H1 (cell line): ENCODE results near the gene CLCF1. TPM values are rescaled to one million over a fixed set of nuclear protein-coding genes. Genes with fewer than 3 reads are reported as not detected.

Experiments
- CTCF ChIA-PET: fragments of 300-600 bp; sonication (Branson Sonifier 250); formaldehyde crosslinking; loops from one replicate; lab custom pipeline; 2021; ENCODE audit not compliant: partially characterized antibody; lab: Charles Lee
- POLR2A ChIA-PET: fragments of 300-600 bp; sonication (Branson Sonifier 250); formaldehyde crosslinking; loops from one replicate; lab custom pipeline; 2021; ENCODE audit warnings: inconsistent platforms; ENCODE audit not compliant: partially characterized antibody; lab: Charles Lee
- DNase-seq, 2 experiments: peaks; one replicate each; pipeline versions ENCODE4 v3.0.0 to v3.0.0-alpha.2; 2010 to 2022; ENCODE audit warnings: low spot score in 2 of 2, low read depth in 1 of 2, mixed read lengths in 1 of 2
- FAIRE-seq: peaks from 2 replicates; lab custom pipeline; 2011; peaks lifted over from hg19 to GRCh38; lab: Jason Lieb, UNC
- H2AFZ ChIP-seq: 2 replicates; pipeline ENCODE4 v1.8.1; 2012; ENCODE audit warnings: low read length, inconsistent platforms
- H2AK5ac ChIP-seq: 2 replicates; pipeline ENCODE4 v1.6.1; 2013; ENCODE audit warnings: low read depth, low read length
- H2BK120ac ChIP-seq: replicated peaks from 2 replicates; pipeline ENCODE3; 2013; ENCODE audit warnings: low read depth, low read length, inconsistent platforms
- H2BK12ac ChIP-seq: 2 replicates; pipeline ENCODE4 v1.6.1; 2013; ENCODE audit warnings: low read depth, low read length
- H2BK15ac ChIP-seq: 2 replicates; pipeline ENCODE4 v1.6.1; 2013; ENCODE audit warnings: low read length
- H2BK20ac ChIP-seq: 2 replicates; pipeline ENCODE4 v1.6.1; 2013; ENCODE audit warnings: low read length
- H2BK5ac ChIP-seq: 2 replicates; pipeline ENCODE4 v1.6.1; 2013; ENCODE audit warnings: low read depth, low read length
- H3K14ac ChIP-seq: 2 replicates; pipeline ENCODE4 v1.6.1; 2013; ENCODE audit warnings: inconsistent platforms; ENCODE audit not compliant: insufficient read length
- H3K18ac ChIP-seq: 2 replicates; pipeline ENCODE4 v1.6.1; 2013; ENCODE audit warnings: low read length; ENCODE audit errors: extremely low read depth
- H3K23ac ChIP-seq: 2 replicates; pipeline ENCODE4 v1.6.1; 2013; ENCODE audit warnings: inconsistent platforms; ENCODE audit not compliant: insufficient read length
- H3K23me2 ChIP-seq: 2 replicates; pipeline ENCODE4 v1.6.1; 2013; ENCODE audit warnings: low read depth, low read length
- H3K27ac ChIP-seq: 2 replicates; pipeline ENCODE4 v1.6.1; 2011; ENCODE audit warnings: low read depth, low read length, inconsistent platforms
- H3K27me3 ChIP-seq, 4 experiments: replicated peaks in 1 of 4; 1 replicate in 1 of 4; 2 replicates in 3 of 4; pipeline versions ENCODE4 v1.6.1 to v1.8.1; 2011 to 2013; ENCODE audit warnings: low read length in 3 of 4, mild to moderate bottlenecking in 3 of 4, inconsistent platforms in 2 of 4, mixed read lengths in 2 of 4, moderate library complexity in 1 of 4; ENCODE audit not compliant: control insufficient read depth in 3 of 4, insufficient read depth in 3 of 4; ENCODE audit errors: extremely low read depth in 1 of 4
- H3K36me3 ChIP-seq, 4 experiments: 2 replicates each; pipeline versions ENCODE4 v1.6.1 to v1.8.1; 2011 to 2013; ENCODE audit warnings: mild to moderate bottlenecking in 4 of 4, low read length in 3 of 4, moderate library complexity in 2 of 4, control low read depth in 1 of 4, inconsistent platforms in 1 of 4; ENCODE audit not compliant: insufficient read depth in 4 of 4, control insufficient read depth in 2 of 4
- H3K4ac ChIP-seq: replicated peaks from 2 replicates; pipeline ENCODE3; 2013; ENCODE audit warnings: low read length, low read depth, mixed read lengths, inconsistent platforms; ENCODE audit not compliant: insufficient read length
- H3K4me1 ChIP-seq, 4 experiments: replicated peaks in 1 of 4; 1 replicate in 1 of 4; 2 replicates in 3 of 4; pipeline versions ENCODE4 v1.6.1 to v1.8.1; 2011 to 2013; ENCODE audit warnings: low read length in 3 of 4, inconsistent platforms in 2 of 4, mixed read lengths in 1 of 4; ENCODE audit not compliant: insufficient read depth in 4 of 4, control insufficient read depth in 3 of 4
- H3K4me2 ChIP-seq, 2 experiments: 2 replicates each; pipeline versions ENCODE4 v1.6.1 to v1.8.1; 2011 to 2013; ENCODE audit warnings: low read depth in 2 of 2, low read length in 2 of 2, control low read depth in 1 of 2, inconsistent platforms in 1 of 2, mild to moderate bottlenecking in 1 of 2; ENCODE audit not compliant: insufficient read depth in 1 of 2
- H3K4me3 ChIP-seq, 4 experiments: fragments of 200-600, 300-600 bp in 1 of 4; sonication (generic), shearing (Covaris generic), sonication (Bioruptor Twin) in 1 of 4; 2 replicates each; pipeline versions ENCODE4 v1.5.1 to v1.8.1; 2011 to 2016; ENCODE audit warnings: low read length in 4 of 4, low read depth in 3 of 4, control low read depth in 2 of 4, inconsistent platforms in 2 of 4, mild to moderate bottlenecking in 2 of 4, mixed read lengths in 1 of 4, moderate library complexity in 1 of 4; ENCODE audit not compliant: insufficient read depth in 2 of 4; ENCODE audit errors: extremely low read depth in 1 of 4
- H3K56ac ChIP-seq: replicated peaks from 2 replicates; pipeline ENCODE3; 2013; ENCODE audit warnings: low read depth, mild to moderate bottlenecking, mixed read lengths, low read length, inconsistent platforms; ENCODE audit not compliant: insufficient read length
- H3K79me1 ChIP-seq: 2 replicates; pipeline ENCODE4 v1.6.1; 2013; ENCODE audit warnings: low read depth, low read length, control low read depth
- H3K79me2 ChIP-seq, 2 experiments: 2 replicates each; pipeline versions ENCODE4 v1.6.1 to v1.8.1; 2012 to 2013; ENCODE audit warnings: low read length in 2 of 2, mild to moderate bottlenecking in 2 of 2, inconsistent platforms in 1 of 2; ENCODE audit not compliant: insufficient read depth in 2 of 2, control insufficient read depth in 1 of 2
- H3K9ac ChIP-seq, 4 experiments: replicated peaks in 1 of 4; 1 replicate in 1 of 4; 2 replicates in 3 of 4; pipeline versions ENCODE4 v1.6.1 to v1.8.1; 2011 to 2013; ENCODE audit warnings: low read depth in 3 of 4, low read length in 3 of 4, control low read depth in 2 of 4, mild to moderate bottlenecking in 2 of 4, moderate library complexity in 2 of 4, inconsistent platforms in 1 of 4; ENCODE audit errors: extremely low read depth in 1 of 4
- H3K9me3 ChIP-seq, 2 experiments: 2 replicates each; pipeline versions ENCODE4 v1.6.1 to v1.8.1; 2012 to 2013; ENCODE audit warnings: mild to moderate bottlenecking in 2 of 2, moderate library complexity in 2 of 2, control low read depth in 1 of 2, inconsistent platforms in 1 of 2, low read depth in 1 of 2, low read length in 1 of 2, mixed read lengths in 1 of 2; ENCODE audit not compliant: insufficient read depth in 2 of 2
- H4K20me1 ChIP-seq, 2 experiments: replicated peaks in 1 of 2; 2 replicates each; pipeline versions ENCODE3 to v1.8.1; 2011 to 2013; ENCODE audit warnings: inconsistent platforms in 2 of 2, low read length in 2 of 2, mild to moderate bottlenecking in 1 of 2; ENCODE audit not compliant: insufficient read depth in 2 of 2, control insufficient read depth in 1 of 2
- H4K5ac ChIP-seq: 2 replicates; pipeline ENCODE4 v1.6.1; 2013; ENCODE audit warnings: low read length, low read depth, mixed read lengths, inconsistent platforms; ENCODE audit not compliant: insufficient read length
- H4K8ac ChIP-seq: 2 replicates; pipeline ENCODE4 v1.8.0; 2013; ENCODE audit warnings: mild to moderate bottlenecking, moderate library complexity, low read length, inconsistent platforms; ENCODE audit not compliant: insufficient read depth; ENCODE audit errors: extremely low read depth
- H4K91ac ChIP-seq: replicated peaks from 2 replicates; pipeline ENCODE3; 2013; ENCODE audit warnings: low read length, mixed read lengths, inconsistent platforms; ENCODE audit not compliant: insufficient read length
- BACH1 ChIP-seq: IDR thresholded peaks from 2 replicates; pipeline ENCODE4 v1.6.1; 2012; ENCODE audit warnings: low read length, improper control_type of control experiment
- CHD1 ChIP-seq: IDR thresholded peaks from 2 replicates; pipeline ENCODE4 v1.6.1; 2012; ENCODE audit warnings: low read depth, low read length, improper control_type of control experiment
- EGR1 ChIP-seq: IDR thresholded peaks from 2 replicates; pipeline ENCODE4 v1.6.1; 2011; ENCODE audit warnings: low read depth, low read length, borderline replicate concordance
- KDM1A ChIP-seq: fragments of 200-600, 300-600 bp; sonication (generic); IDR thresholded peaks from 2 replicates; pipeline ENCODE4 v1.7.1; 2016; ENCODE audit warnings: mild to moderate bottlenecking, low read length, borderline replicate concordance
- NANOG ChIP-seq: IDR thresholded peaks from 2 replicates; pipeline ENCODE4 v1.6.1; 2011; ENCODE audit warnings: low read length, low read depth, mild to moderate bottlenecking, inconsistent platforms; ENCODE audit not compliant: insufficient read depth, poor library complexity, severe bottlenecking
- PHF8 ChIP-seq: fragments of 200-600 bp; sonication (generic); conservative IDR thresholded peaks from 2 replicates; pipeline ENCODE4 v1.7.1; 2012; ENCODE audit warnings: low read depth, mild to moderate bottlenecking, inconsistent platforms, low read length, moderate library complexity
- POLR2AphosphoS5 ChIP-seq: IDR thresholded peaks from 2 replicates; pipeline ENCODE4 v1.6.1; 2011; ENCODE audit warnings: low read depth, low read length
- RAD21 ChIP-seq, 2 experiments: IDR thresholded peaks in 1 of 2; conservative IDR thresholded peaks in 1 of 2; 2 replicates each; pipeline ENCODE4 v1.6.1; 2011; ENCODE audit warnings: low read depth in 2 of 2, low read length in 2 of 2, improper control_type of control experiment in 1 of 2, inconsistent platforms in 1 of 2, mild to moderate bottlenecking in 1 of 2, moderate library complexity in 1 of 2
- RFX5 ChIP-seq: IDR thresholded peaks from 2 replicates; pipeline ENCODE4 v1.6.1; 2011; ENCODE audit warnings: low read depth, low read length, improper control_type of control experiment, borderline replicate concordance
- SIX5 ChIP-seq: IDR thresholded peaks from 2 replicates; pipeline ENCODE4 v1.6.1; 2011; ENCODE audit warnings: mild to moderate bottlenecking, low read depth, low read length
- SP4 ChIP-seq: IDR thresholded peaks from 2 replicates; pipeline ENCODE4 v1.6.1; 2012; ENCODE audit warnings: low read length, inconsistent platforms
- YY1 ChIP-seq: IDR thresholded peaks from 2 replicates; pipeline ENCODE4 v1.6.1; 2011; ENCODE audit warnings: low read depth, mild to moderate bottlenecking, low read length
- WGBS, 2 experiments: shearing (Covaris generic) in 1 of 2; methylation state at CpG; one replicate each; pipeline versions ENCODE4 v1.1.6 to v1.1.7; 2013 to 2015; ENCODE audit warnings: low lambda C conversion rate in 2 of 2, mixed read lengths in 2 of 2, inconsistent platforms in 1 of 2, low coverage in 1 of 2, missing lambda C conversion rate in 1 of 2; ENCODE audit not compliant: insufficient replicate concordance in 2 of 2, insufficient coverage in 1 of 2, insufficient read length in 1 of 2; ENCODE audit errors: extremely low coverage in 1 of 2, missing lambda C conversion rate in 1 of 2; 5-methylcytosine and 5-hydroxymethylcytosine counted together
- polyA plus RNA-seq, 7 experiments: library from polyadenylated mRNA; depleted of rRNA in 3 of 7; stranded (reverse) in 5 of 7; unstranded in 2 of 7; fragments of >200 nt in 5 of 7; fragments of 200-250 nt in 2 of 7; gene quantifications; 1 replicate in 5 of 7; 2 replicates in 1 of 7; 4 replicates in 1 of 7; pipeline versions ENCODE4 v1.2.1 to v1.2.3, GENCODE V29; 2011 to 2013; ENCODE audit warnings: missing spikeins in 2 of 7, mixed read lengths in 2 of 7
- total RNA-seq: library from RNA; stranded (reverse); fragmentation: NEBNext Ultra II Directional; extraction: Animal tissue kit (Norgen Biotek cat#: 25700); gene quantifications from 2 replicates; pipeline ENCODE4 v1.2.1, GENCODE V29; 2021
- TF ChIP-seq, protein P1 (sequence below): IDR thresholded peaks from 2 replicates; pipeline ENCODE4 v1.6.1; 2012; ENCODE audit warnings: inconsistent platforms

The CLCF1 gene
- total and polyA plus RNA-seq, 2 of the 8 experiments (the other 6 are each of a cell fraction or from before 2014, with no cell fraction given) = 0.32 to 1.2 TPM

DNA sequence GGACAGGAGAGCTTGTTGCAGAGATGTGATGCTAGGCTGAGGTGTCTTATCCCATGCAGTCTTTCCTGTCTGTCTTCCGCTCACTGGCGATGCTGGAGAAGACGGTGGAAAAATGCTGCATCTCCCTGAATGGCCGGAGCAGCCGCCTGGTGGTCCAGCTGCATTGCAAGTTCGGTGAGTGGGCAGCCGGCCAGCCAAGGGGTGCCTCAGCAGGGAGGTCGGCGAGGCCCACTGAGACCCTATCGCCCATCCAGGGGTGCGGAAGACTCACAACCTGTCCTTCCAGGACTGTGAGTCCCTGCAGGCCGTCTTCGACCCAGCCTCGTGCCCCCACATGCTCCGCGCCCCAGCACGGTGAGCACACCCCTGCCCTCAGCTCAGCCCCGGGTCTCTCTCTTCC is 20.0 kb upstream of the CLCF1 start:
- TF ChIP-seq NANOG = no peak
- no peak for TF ChIP-seq BACH1
- TF ChIP-seq PHF8 = no peak
- no peak for TF ChIP-seq SP4
- no peak for TF ChIP-seq RFX5
- TF ChIP-seq CHD1 = no peak
- no peak for TF ChIP-seq KDM1A
- TF ChIP-seq RAD21 (IDR thresholded peaks at IDR 0.05 in 1 of 2, conservative IDR thresholded peaks at IDR 0.05 in 1 of 2; ENCODE audit: low read depth in 2 of 2, low read length in 2 of 2) = no peak
- TF ChIP-seq, protein P1, sequence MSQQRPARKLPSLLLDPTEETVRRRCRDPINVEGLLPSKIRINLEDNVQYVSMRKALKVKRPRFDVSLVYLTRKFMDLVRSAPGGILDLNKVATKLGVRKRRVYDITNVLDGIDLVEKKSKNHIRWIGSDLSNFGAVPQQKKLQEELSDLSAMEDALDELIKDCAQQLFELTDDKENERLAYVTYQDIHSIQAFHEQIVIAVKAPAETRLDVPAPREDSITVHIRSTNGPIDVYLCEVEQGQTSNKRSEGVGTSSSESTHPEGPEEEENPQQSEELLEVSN = no peak
- no peak for TF ChIP-seq POLR2AphosphoS5
- TF ChIP-seq SIX5 = no peak
- TF ChIP-seq EGR1 = no peak
- no peak for TF ChIP-seq YY1
- Histone ChIP-seq H4K91ac (no peak overlapping the region), H3K9me3 (no peaks in the 10 kb centered on the region), H2AK5ac (no peak overlapping the region), H2BK12ac (no peak overlapping the region), H4K5ac (no peak overlapping the region), H2BK120ac (no peak overlapping the region), H2AFZ (no peak overlapping the region), H3K9ac (no peak overlapping the region), H3K23me2 (peaks cover 13% of the 10 kb centered on the region), H3K56ac (no peak overlapping the region), H2BK5ac (no peak overlapping the region), H3K23ac (no peak overlapping the region), H3K14ac (no peak overlapping the region), H3K18ac (no peak overlapping the region), H3K79me2 (no peaks in the 10 kb centered on the region), H3K4me3 (no peak overlapping the region), H3K4ac (no peak overlapping the region), H3K36me3 (peaks cover 2 to 16% (median 9%) of the 10 kb centered on the region in 4 experiments; a peak in 5 of 8 replicates), H3K79me1 (0 out of 2 replicates have a peak, but pooled peaks cover 2% of the 10 kb centered on the region), H4K20me1 (peaks cover 0 to 5% of the 10 kb centered on the region in 2 experiments), H3K4me2 (no peak overlapping the region; a peak in 1 of 4 replicates), H3K27ac (no peak overlapping the region), H2BK20ac (no peak overlapping the region), H4K8ac (no peak overlapping the region), H2BK15ac (no peak overlapping the region), H3K27me3 (no peaks in the 10 kb centered on the region), H3K4me1 (peaks cover 0 to 9% (median 6%) of the 10 kb centered on the region in 4 experiments; a peak in 4 of 7 replicates)
- CTCF ChIA-PET = interaction anchor here (7.0 to 34.8 kb wide), 2 partner anchors 13 to 35 kb away, joined by 52 to 1305 read pairs; partner anchors contain the start of gene POLD4
- POLR2A ChIA-PET = interaction anchor here (1.0 to 3.3 kb wide), 6 partner anchors 8 to 48 kb away, joined by 3 to 31 read pairs (median 5); partner anchors contain the start of genes PPP1CA and PTPRCAP
- DNase-seq (no peak), FAIRE-seq (no peak)
- WGBS, 2 experiments = 95% methylated on average over 18 of the region's 18 CpGs; no CpG with 5 or more reads in 1 of the 2 experiments
